PC-3 (cell line): ENCODE results near the gene UNK. TPM values are rescaled to one million over a fixed set of nuclear protein-coding genes. Genes with fewer than 3 reads are reported as not detected.

Experiments used
- ATAC-seq: fragments of 200-7000 bp; cut with Tn5 transposase; 2 replicates; pipeline ENCODE4 v1.9.1; 2020; ENCODE audit warnings: mild to moderate bottlenecking, moderate library complexity
- BruUV-seq: library from RNA; stranded (reverse); fragments of 400-500 nt; replicated peaks from 2 replicates; lab custom pipeline; 2021; lab: Mats Ljungman, UMichigan
- CTCF ChIA-PET: fragments of 300-600 bp; sonication (Branson Sonifier 250); formaldehyde crosslinking; loops from one replicate; lab custom pipeline; 2022; ENCODE audit warnings: antibody characterized with exemption; lab: Charles Lee
- POLR2A ChIA-PET: fragments of 300-600 bp; sonication (Branson Sonifier 250); formaldehyde crosslinking; loops from one replicate; lab custom pipeline; 2022; ENCODE audit warnings: antibody characterized with exemption; ENCODE audit not compliant: unreplicated experiment; lab: Charles Lee
- DNase-seq: peaks from one replicate; pipeline ENCODE4 v3.0.0-alpha.2; 2015
- H2AFZ ChIP-seq: fragments of 300-600 bp; sonication (generic); 2 replicates; pipeline ENCODE4 v1.6.0; 2016; ENCODE audit warnings: antibody characterized with exemption, low read length
- H3F3A ChIP-seq: fragments of 300-600 bp; sonication (generic); one replicate; pipeline ENCODE4 v1.6.0; 2017; ENCODE audit warnings: antibody characterized with exemption, low read length, control low read depth, mild to moderate bottlenecking; ENCODE audit not compliant: unreplicated experiment
- H3K27ac ChIP-seq: fragments of 300-600 bp; sonication (generic); 2 replicates; pipeline ENCODE4 v1.5.1; 2016; ENCODE audit warnings: mild to moderate bottlenecking, low read length
- H3K27me3 ChIP-seq: fragments of 300-600 bp; sonication (generic); 2 replicates; pipeline ENCODE4 v1.6.1; 2016; ENCODE audit warnings: low read length, mixed read lengths
- H3K36me3 ChIP-seq: fragments of 300-600 bp; sonication (generic); 2 replicates; pipeline ENCODE4 v1.6.1; 2016; ENCODE audit warnings: low read depth, mixed run types, low read length, mixed read lengths
- H3K4me1 ChIP-seq: fragments of 300-600 bp; sonication (generic); 2 replicates; pipeline ENCODE4 v1.5.1; 2016; ENCODE audit warnings: low read length; ENCODE audit not compliant: insufficient read depth
- H3K4me2 ChIP-seq: fragments of 300-600 bp; sonication (generic); 2 replicates; pipeline ENCODE4 v1.6.0; 2016; ENCODE audit warnings: low read length
- H3K4me3 ChIP-seq: fragments of 300-600 bp; sonication (generic); 2 replicates; pipeline ENCODE4 v1.5.1; 2016; ENCODE audit warnings: mild to moderate bottlenecking, low read length, mixed read lengths
- H3K79me2 ChIP-seq: fragments of 300-600 bp; sonication (generic); 2 replicates; pipeline ENCODE4 v1.6.1; 2017; ENCODE audit warnings: low read length, mixed read lengths
- H3K9ac ChIP-seq: fragments of 300-600 bp; sonication (generic); 2 replicates; pipeline ENCODE4 v1.6.0; 2016; ENCODE audit warnings: mild to moderate bottlenecking, low read length
- H3K9me2 ChIP-seq: fragments of 300-600 bp; sonication (generic); replicated peaks from 2 replicates; pipeline ENCODE4 v1.6.1; 2016; ENCODE audit warnings: mixed run types, low read length, mixed read lengths
- H3K9me3 ChIP-seq: fragments of 300-600 bp; sonication (generic); 2 replicates; pipeline ENCODE4 v1.6.1; 2016; ENCODE audit warnings: low read length, mixed read lengths
- H4K20me1 ChIP-seq: fragments of 300-600 bp; sonication (generic); 2 replicates; pipeline ENCODE4 v1.6.1; 2016; ENCODE audit warnings: low read length, mixed read lengths
- EZH2 ChIP-seq: fragments of 300-600 bp; sonication (generic); IDR thresholded peaks from one replicate; pipeline ENCODE4 v1.6.1; 2017; ENCODE audit warnings: antibody characterized with exemption, mild to moderate bottlenecking, low read length; ENCODE audit not compliant: unreplicated experiment
- EZH2phosphoT487 ChIP-seq: fragments of 300-600 bp; sonication (generic); IDR thresholded peaks from 2 replicates; pipeline ENCODE4 v1.6.1; 2018; ENCODE audit warnings: mild to moderate bottlenecking, antibody characterized with exemption, low read length, borderline replicate concordance
- intact Hi-C: fragments of 100-400 bp; cut with micrococcal nuclease; formaldehyde crosslinking; loops from 2 replicates; pipeline ENCODE4 v1.9.0; 2023
- total RNA-seq: library from RNA; depleted of rRNA; stranded (reverse); fragments of >200 nt; gene quantifications from 2 replicates; pipeline ENCODE4 v1.2.3, GENCODE V29; 2014
- TF ChIP-seq, protein P1 (sequence below): fragments of 300-600 bp; sonication (generic); conservative IDR thresholded peaks from 2 replicates; pipeline ENCODE4 v1.5.1; 2017; ENCODE audit warnings: antibody characterized with exemption, low read depth, mild to moderate bottlenecking, low read length

The UNK gene
- total RNA-seq, 1 experiment from 2014 or later, result 21.8 TPM

DNA sequence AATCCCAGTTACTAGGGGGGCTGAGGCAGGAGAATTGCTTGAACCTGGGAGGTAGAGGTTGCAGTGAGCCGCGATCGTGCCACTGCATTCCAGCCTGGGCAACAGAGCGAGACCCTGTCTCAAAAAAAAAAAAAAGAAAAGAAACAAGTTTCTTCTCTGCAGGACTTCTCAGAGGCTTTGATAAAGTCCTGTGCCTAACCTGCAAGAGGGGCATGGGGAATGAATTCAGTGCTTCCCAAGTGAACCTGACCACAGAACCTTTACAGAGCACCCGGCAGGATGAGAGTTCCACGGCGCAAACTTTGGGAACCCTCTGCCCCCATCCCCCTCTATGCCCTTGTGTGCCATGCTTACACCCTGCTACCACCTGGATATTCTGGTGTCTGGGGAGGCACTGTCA is 45.4 kb upstream of the UNK start:
- H3K36me3 ChIP-seq, result peaks cover 72% of the 10 kb centered on the region
- H3K79me2 ChIP-seq, result no peaks in the 10 kb centered on the region
- no peaks in the 10 kb centered on the region for H3K4me1 ChIP-seq
- ChIA-PET CTCF (interaction anchor here (0.5 kb wide), 1 partner anchor 61 kb away, joined by 4 read pairs; no protein-coding TSS in a partner anchor), POLR2A (no interaction called here)
- intact Hi-C loops, result no loop called here
- no peaks in the 10 kb centered on the region for H3K9me3 ChIP-seq
- no peaks in the 10 kb centered on the region for H3K27me3 ChIP-seq
- H4K20me1 ChIP-seq, result no peaks in the 10 kb centered on the region
- H3F3A ChIP-seq, result no peaks in the 10 kb centered on the region
- ATAC-seq (no peak), DNase-seq (no peak)
- no TSS peak for BruUV-seq
- no peak overlapping the region for H3K4me3 ChIP-seq
- no peak overlapping the region for H2AFZ ChIP-seq
- no peak for TF ChIP-seq EZH2phosphoT487
- H3K4me2 ChIP-seq, result no peak overlapping the region
- H3K9ac ChIP-seq, result no peak overlapping the region
- H3K27ac ChIP-seq, result no peak overlapping the region
- no peaks in the 10 kb centered on the region for H3K9me2 ChIP-seq

DNA sequence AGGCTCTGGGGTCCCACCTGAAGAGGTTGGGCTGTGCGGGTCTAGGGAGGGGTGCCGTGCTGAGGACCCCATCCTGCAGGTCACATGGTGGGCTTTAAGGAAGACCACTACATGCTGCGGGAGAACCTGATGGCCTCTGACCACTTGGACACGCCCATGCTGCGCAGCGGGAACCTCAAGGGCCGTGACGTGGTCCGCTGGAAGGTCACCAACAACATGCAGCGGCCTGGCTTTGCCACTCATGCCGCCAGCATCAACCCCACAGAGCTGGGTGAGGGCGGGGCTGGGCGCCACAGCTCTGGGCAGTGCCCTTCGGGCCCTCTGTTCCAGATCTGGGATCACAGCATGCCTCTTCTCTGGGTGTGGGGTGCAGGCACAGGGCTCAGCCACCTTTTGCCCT is 44.8 kb upstream of the UNK start:
- POLR2A ChIA-PET, result no interaction called here
- no peaks in the 10 kb centered on the region for H3K9me3 ChIP-seq
- BruUV-seq, result no TSS peak
- H3K4me1 ChIP-seq, result no peaks in the 10 kb centered on the region
- no peak overlapping the region for H3K9ac ChIP-seq
- no peaks in the 10 kb centered on the region for H3K27me3 ChIP-seq
- H3K79me2 ChIP-seq, result no peaks in the 10 kb centered on the region
- no peak overlapping the region for H3K4me2 ChIP-seq
- TF ChIP-seq, protein P1, sequence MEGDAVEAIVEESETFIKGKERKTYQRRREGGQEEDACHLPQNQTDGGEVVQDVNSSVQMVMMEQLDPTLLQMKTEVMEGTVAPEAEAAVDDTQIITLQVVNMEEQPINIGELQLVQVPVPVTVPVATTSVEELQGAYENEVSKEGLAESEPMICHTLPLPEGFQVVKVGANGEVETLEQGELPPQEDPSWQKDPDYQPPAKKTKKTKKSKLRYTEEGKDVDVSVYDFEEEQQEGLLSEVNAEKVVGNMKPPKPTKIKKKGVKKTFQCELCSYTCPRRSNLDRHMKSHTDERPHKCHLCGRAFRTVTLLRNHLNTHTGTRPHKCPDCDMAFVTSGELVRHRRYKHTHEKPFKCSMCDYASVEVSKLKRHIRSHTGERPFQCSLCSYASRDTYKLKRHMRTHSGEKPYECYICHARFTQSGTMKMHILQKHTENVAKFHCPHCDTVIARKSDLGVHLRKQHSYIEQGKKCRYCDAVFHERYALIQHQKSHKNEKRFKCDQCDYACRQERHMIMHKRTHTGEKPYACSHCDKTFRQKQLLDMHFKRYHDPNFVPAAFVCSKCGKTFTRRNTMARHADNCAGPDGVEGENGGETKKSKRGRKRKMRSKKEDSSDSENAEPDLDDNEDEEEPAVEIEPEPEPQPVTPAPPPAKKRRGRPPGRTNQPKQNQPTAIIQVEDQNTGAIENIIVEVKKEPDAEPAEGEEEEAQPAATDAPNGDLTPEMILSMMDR, result no peak
- TF ChIP-seq EZH2, result no peak
- no peak for TF ChIP-seq EZH2phosphoT487
- CTCF ChIA-PET, result no interaction called here
- H3K27ac ChIP-seq, result no peak overlapping the region
- no peaks in the 10 kb centered on the region for H4K20me1 ChIP-seq
- H3F3A ChIP-seq, result no peaks in the 10 kb centered on the region
- no peak overlapping the region for H2AFZ ChIP-seq
- no peak overlapping the region for H3K4me3 ChIP-seq
- DNase-seq (no peak), ATAC-seq (no peak)
- H3K9me2 ChIP-seq, result no peaks in the 10 kb centered on the region
- H3K36me3 ChIP-seq, result peaks cover 67% of the 10 kb centered on the region
- intact Hi-C loops, result no loop called here

DNA sequence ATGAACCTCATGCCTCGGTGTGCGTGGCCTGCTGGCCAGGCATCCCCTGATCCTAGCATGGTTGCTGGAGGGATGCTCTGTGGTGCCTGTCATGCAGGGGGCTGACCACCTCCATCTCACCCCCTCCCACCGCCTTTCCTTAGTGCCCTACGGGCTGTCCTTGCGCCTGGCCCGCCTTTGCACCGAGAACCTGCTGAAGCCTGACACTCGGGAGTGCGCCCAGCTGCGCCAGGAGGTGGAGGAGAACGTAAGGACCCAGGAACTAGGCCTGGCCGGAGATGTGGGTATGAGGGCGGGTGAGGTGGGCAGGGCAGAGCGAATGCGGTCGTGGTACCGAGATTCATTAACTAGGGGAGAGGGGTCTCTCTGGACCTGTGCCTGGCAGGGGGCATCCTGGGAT is 44.4 kb upstream of the UNK start:
- no peak overlapping the region for H3K27ac ChIP-seq
- no peaks in the 10 kb centered on the region for H3F3A ChIP-seq
- no peaks in the 10 kb centered on the region for H3K27me3 ChIP-seq
- TF ChIP-seq EZH2 (no peak), EZH2phosphoT487 (no peak)
- TF ChIP-seq, protein P1, result no peak
- no peak overlapping the region for H3K9ac ChIP-seq
- intact Hi-C loops, result no loop called here
- no peaks in the 10 kb centered on the region for H3K9me3 ChIP-seq
- H3K4me1 ChIP-seq, result no peaks in the 10 kb centered on the region
- H3K79me2 ChIP-seq, result no peaks in the 10 kb centered on the region
- no peak overlapping the region for H3K4me2 ChIP-seq
- POLR2A ChIA-PET, result no interaction called here
- BruUV-seq, result no TSS peak
- H3K4me3 ChIP-seq, result no peak overlapping the region
- H3K36me3 ChIP-seq, result peaks cover 70% of the 10 kb centered on the region
- no peaks in the 10 kb centered on the region for H3K9me2 ChIP-seq
- no peaks in the 10 kb centered on the region for H4K20me1 ChIP-seq
- ATAC-seq (no peak), DNase-seq (no peak)
- CTCF ChIA-PET, result no interaction called here
- H2AFZ ChIP-seq, result no peak overlapping the region
